CD4-positive, alpha-beta T cell treated with Interleukin-4 for 1 hour (primary cell): ENCODE results near the gene CD200R1L.

ENCODE experiments used
- DNase-seq, 2 donors: peaks; one replicate each; pipeline ENCODE4 v3.0.0-alpha.2; 2020 to 2022

The CD200R1L gene

DNA sequence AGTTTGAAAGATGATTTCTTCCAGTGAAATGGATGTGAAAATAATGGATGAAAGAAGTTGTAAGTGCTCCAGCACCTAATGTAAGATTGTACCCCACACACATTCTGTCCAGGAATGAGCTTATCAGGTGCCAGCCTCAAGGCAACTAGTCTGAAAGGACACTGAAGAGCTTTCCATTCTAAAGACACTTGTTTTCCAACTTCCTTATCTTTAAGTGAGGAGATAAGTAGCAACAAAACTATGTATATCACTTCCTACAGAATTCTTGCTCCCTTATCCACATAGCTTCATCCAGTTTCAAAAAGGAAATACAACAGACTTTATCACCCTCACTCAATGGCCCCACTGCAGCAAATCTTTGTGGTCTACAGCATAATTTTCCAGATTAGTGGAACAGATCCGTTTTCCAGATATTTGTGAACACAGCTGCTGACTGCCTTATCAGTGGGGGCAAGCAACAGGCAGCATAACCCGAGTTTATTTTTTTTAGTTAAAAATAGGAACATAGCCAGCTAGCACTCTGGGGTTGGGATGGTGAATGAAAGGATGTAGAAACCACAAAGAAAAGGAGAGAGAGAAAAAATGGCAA is 60.6 kb downstream of the CD200R1L start:
- DNase-seq = no peak

DNA sequence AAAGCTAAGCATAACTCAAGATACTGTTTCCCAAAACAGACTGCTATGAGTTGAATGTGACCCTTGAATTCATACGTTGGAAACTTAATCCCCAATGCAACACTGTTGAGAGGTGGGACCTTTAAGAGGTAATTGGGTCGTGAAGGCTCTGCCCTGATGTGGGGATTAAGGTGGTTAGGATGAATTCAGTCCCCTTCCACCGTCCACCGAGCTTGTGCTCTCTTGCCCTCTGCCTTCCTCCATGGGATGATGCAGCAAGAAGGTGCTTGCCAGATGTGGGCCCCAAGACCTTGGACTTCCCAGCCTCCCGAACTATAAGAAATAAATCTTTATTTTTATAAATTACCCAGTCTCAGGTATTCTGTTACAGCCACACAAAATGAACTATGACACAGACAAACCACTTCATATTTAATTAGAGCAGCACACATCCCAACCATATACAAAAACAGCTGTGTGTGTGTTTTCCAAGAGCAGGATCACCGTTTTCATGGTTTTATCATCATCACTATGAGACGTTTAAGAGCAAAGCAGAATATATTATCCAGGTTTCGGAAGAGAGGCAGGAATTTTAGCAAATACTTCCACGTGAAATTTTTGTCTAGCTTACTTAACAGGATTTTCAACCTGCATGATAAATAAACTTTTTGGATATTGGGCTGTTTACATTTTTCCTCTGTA is 61.2 kb downstream of the CD200R1L start:
- no peak for DNase-seq

- DNase-seq = no peak
Measured at GRCh38 chr3:112782491-112782890, 64.2 kb downstream of the CD200R1L start.

- DNase-seq = no peak
Measured at GRCh38 chr3:112781599-112781998, 65.1 kb downstream of the CD200R1L start.

DNA sequence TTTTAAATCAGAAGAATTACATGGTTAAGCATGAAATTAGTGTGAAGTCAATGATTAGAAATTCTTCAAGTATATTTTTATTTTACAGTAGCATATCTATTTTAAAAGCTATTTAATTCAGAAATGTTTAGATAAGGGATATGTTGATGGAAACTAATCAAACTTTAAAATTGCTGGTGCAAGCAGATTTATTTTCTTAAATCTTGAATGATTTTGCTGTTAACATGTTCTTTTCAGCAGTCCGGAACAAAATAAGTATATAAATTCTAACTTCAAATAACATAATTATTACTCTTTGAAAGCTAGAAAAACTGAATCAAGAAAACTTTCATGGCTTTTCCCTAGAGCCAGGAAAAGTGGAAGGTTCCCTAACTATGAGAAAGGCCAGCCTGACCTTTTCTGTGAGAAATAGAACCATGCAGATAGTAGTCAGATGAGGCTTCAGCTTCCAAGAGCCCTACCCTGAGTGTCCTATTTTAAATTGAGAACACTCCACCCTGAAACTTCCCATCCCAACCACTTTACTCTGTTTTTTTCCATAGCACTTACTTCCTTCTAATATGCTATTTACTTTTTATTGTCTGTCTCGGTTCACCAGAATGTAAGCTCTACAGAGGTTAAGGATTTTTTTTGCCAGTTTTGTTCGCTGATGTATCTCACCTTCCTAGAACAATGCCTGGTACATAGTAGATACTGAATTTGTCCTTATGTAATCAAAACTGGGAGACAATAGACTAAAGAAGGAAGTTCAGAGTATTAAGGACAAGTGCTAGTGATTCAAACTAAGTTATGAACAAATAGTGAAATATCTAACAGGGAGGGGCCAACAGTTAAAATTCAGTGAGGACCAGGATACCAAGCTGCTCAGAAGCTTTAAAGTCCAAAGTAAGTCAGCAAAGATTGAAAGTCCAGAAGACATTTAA is 66.8 kb downstream of the CD200R1L start:
- DNase-seq = no peak

- DNase-seq = no peak
Measured at GRCh38 chr3:112779011-112779410, 67.7 kb downstream of the CD200R1L start.

DNA sequence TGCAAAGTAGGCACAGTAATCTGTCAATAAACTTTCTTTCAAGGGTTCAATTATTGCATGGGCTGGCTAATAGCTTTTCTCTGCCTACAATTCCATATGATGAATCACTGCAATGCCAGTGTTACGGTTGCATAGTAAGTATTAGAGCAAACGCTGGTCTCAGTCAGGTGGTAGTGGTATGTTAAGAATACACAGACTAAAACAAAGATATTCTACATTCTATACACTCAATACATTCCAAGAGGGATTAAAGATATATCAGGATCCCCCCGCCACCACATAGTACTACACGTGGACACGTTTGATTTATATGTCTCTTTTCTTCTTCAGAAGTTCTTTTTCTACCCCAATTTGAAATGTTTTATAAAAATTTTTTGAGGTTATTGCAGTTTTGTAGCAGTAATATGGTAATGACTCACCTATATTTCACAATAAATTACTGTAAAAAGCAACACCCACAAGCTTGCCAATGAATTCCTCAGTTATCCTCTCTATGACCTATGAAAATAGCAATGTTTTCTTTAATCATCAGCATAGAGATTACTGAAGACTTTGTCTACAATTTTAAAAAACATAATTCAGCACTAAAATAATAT is 68.2 kb downstream of the CD200R1L start:
- DNase-seq = no peak

- DNase-seq = no peak
Measured at GRCh38 chr3:112777811-112778210, 68.9 kb downstream of the CD200R1L start.

DNA sequence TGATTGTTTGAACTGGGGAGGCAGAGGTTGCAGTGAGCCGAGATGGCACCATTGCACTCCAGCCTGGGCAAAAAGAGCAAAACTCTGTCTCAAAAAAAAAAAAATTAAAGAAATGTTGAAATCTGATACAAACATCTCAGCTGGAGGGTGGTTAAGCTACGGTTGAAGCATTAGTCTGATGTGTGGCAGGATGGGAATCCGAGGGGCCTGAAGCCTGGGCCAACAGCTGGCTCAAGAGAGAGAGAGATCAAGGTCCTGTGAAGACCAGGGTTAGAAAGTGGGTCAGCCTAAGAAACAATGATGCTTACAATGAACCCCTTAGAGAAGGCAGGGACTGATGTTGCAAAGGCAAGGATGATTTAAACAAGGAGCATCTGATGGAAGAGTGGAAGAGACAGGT is 69.8 kb downstream of the CD200R1L start:
- DNase-seq = no peak

DNA sequence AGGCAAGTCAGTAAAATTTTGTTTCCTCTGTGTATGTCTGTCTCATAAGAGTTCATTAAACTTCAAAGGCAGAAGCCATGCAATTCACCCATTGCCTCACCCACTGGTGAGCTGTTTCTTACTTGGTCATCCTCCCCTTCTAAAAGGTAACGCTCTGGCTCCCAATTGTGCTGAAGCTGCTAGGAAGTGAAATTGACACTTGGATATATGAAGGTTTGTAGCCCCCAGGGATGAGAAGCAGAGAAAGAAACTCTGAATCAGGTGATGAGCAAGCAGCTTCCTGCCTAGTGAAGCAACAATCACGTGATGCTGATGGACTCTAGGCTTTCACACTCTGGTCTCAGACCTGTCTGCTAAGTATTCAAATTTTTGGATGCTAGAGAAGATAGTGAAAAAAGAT is 70.7 kb downstream of the CD200R1L start:
- peak in 1 of 2 donors; percentile 21 for DNase-seq

GRCh38 chr3:112775011-112775742 is 71.5 kb downstream of the CD200R1L start:
- DNase-seq = no peak

DNA sequence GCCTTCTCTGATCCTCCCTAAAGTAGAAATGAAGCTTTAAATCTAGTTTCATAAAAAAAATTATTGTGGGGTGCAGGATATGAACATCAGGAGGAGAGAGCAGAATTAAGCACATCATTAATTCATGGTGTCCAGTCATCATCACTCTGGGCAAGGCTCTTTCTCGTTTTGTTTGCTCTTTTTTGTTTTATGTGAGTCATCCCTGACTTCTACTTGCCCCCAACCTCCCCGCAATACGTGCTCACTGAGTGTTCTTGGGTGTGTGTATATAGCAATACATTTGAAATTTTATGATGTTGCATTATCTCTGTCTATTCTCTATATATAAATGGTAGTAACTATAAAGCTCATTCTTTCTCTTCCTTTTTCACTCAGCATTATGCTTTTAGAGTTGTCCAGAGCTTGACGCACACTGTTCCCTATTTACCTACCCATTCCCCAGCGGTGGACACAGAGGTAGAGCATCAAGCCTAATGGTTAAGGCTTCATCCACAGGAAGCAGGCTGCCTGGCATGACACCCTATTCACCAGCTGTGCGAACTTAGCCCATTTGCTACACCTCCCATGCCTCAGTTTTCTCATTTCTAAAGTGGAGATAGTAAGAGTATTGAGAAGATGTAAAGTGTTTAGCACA is 72.3 kb downstream of the CD200R1L start:
- DNase-seq = no peak

GRCh38 chr3:112773864-112774263 is 72.8 kb downstream of the CD200R1L start:
- DNase-seq = peak; percentile 49 to 61

- DNase-seq = no peak
Measured at GRCh38 chr3:112770951-112771350, 75.7 kb downstream of the CD200R1L start.

- peak in 1 of 2 donors; percentile 37 for DNase-seq
Measured at GRCh38 chr3:112770032-112770626, 76.5 kb downstream of the CD200R1L start.

DNA sequence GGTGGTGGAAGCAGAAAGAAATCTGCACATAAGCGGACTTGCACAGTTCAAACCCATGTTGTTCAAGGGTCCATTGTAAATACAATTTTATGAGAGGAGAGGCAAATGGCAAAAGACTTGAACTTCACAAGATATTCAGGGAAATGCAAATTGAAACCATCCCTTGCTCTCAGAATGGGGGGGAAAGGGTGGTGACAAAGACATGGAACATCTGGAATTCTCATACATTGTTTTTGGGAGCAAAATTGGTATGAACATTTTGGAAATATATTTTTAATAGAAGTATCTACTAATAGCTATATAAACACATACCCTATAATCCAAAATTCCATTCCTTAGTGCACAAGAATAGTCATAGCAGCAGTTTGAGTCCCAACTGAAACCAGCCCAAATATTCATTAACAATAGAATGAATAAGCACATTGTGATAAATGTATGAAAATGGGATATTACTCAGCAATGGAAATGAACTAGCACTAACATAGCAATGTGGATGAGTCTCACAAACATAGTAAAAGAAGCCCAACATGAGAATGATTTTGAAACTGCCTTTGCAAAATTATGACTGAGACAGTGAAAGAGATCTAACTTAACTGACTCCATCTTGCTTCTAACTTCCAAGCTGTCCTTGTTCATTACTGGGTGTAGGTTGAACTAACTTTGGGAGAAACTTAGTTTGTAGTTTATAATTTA is 77.2 kb downstream of the CD200R1L start:
- no peak for DNase-seq

- DNase-seq = no peak
Measured at GRCh38 chr3:112767777-112768176, 78.9 kb downstream of the CD200R1L start.

DNA sequence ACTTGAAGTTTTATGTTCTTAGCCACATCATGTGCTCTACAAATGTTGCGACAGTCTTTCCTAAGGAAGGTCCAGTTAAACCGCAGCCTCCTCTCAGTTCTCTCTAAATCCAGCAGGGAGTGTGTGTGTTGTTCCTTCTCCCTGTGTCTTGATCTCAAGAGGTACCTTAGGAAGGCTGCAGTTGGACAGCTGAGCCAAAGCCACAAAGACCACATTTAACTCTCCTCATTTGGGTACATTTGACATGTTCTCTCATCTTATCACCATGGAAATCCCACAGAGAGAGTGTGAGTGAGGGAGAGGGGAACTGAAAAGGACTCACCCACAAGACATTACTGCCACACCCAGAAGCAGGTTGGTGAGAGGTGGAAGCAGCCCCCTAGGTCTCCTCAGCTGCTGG is 79.5 kb downstream of the CD200R1L start:
- peak; percentile 10 to 32 for DNase-seq
